Left ventricle myocardium inferior (tissue), 1 donor: ENCODE measurements around the gene DIP2B. TPM values are rescaled to one million over a fixed set of nuclear protein-coding genes. Genes with fewer than 3 reads are reported as not detected.
A peak's percentile ranks its signal among the peaks of the same experiment; 100 is the strongest.

Experiments used
- DNase-seq: peaks from one replicate; pipeline ENCODE4 v3.0.0-alpha.2; 2020
- H3K27ac ChIP-seq: fragments of 200-600 bp; replicated peaks from 2 replicates; pipeline ENCODE4 v1.8.0; 2021
- H3K27me3 ChIP-seq: fragments of 200-600 bp; 2 replicates; pipeline ENCODE4 v1.8.0; 2021; ENCODE audit warnings: low read depth
- H3K36me3 ChIP-seq: fragments of 200-600 bp; 2 replicates; pipeline ENCODE4 v1.8.0; 2021
- H3K4me1 ChIP-seq: fragments of 200-600 bp; 2 replicates; pipeline ENCODE4 v1.8.0; 2021
- H3K4me3 ChIP-seq: fragments of 200-600 bp; 2 replicates; pipeline ENCODE4 v1.8.0; 2021; ENCODE audit warnings: mild to moderate bottlenecking, moderate library complexity
- H3K9me3 ChIP-seq: fragments of 200-600 bp; replicated peaks from 2 replicates; pipeline ENCODE4 v1.8.0; 2021
- CTCF ChIP-seq: fragments of 200-600 bp; IDR thresholded peaks from 2 replicates; pipeline ENCODE4 v1.8.0; 2021; ENCODE audit warnings: antibody characterized with exemption, mild to moderate bottlenecking, borderline replicate concordance
- intact Hi-C: fragments of 100-400 bp; cut with micrococcal nuclease; formaldehyde crosslinking; loops from one replicate; pipeline ENCODE4 v1.11.0; 2022
- total RNA-seq: library from RNA; stranded (reverse); fragmentation: NEBNext Ultra II Directional; extraction: Animal tissue kit (Norgen Biotek cat#: 25700); gene quantifications from one replicate; pipeline ENCODE4 v1.2.1, GENCODE V29; 2021
- donor health status: DM: no; HTN: yes; CAD: no; lungs with severe emphysema.

DIP2B gene
- total RNA-seq, 1 donor from 2014 or later: 13.2 TPM

DNA sequence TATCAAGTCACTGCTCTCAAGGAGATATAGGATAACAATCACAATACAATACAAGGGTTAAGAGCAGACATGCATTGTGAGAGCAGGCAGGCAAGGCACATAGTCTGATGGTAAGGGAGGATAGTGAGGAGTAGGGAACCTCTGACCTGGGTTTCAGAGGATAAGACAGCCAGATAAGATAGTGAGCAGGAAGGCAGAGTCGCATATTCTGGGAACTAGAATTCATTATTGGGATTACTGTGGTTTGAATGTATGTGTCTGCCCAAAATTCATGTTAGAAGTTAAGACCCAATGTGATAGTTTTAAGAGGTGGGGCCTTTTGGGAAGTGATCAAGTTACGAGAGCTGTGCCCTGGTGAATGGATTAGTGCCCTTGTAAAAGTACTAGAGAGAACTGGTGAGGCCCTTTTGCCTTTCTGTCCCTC, 244.7 kb downstream of the DIP2B start:
- TF ChIP-seq CTCF: no peak
- Histone ChIP-seq H3K27ac (no peak overlapping the region), H3K36me3 (peaks cover 50% of the 10 kb centered on the region), H3K27me3 (no peaks in the 10 kb centered on the region), H3K9me3 (no peaks in the 10 kb centered on the region), H3K4me1 (peaks cover 16% of the 10 kb centered on the region), H3K4me3 (no peak overlapping the region)
- intact Hi-C loops: no loop called here
- DNase-seq: no peak

GRCh38 chr12:50750366-50750765, 245.6 kb downstream of the DIP2B start:
- DNase-seq: no peak
- intact Hi-C loops: no loop called here
- H3K9me3 ChIP-seq: no peaks in the 10 kb centered on the region
- H3K4me3 ChIP-seq: no peak overlapping the region
- peaks cover 16% of the 10 kb centered on the region for H3K4me1 ChIP-seq
- H3K27ac ChIP-seq: no peak overlapping the region
- peaks cover 41% of the 10 kb centered on the region for H3K36me3 ChIP-seq
- no peaks in the 10 kb centered on the region for H3K27me3 ChIP-seq
- no peak for TF ChIP-seq CTCF

- H3K9me3 ChIP-seq: no peaks in the 10 kb centered on the region
- peaks cover 23% of the 10 kb centered on the region for H3K36me3 ChIP-seq
- TF ChIP-seq CTCF: no peak
- H3K27ac ChIP-seq: peak overlapping the region; percentile 82
- H3K4me1 ChIP-seq: peaks cover 16% of the 10 kb centered on the region
- intact Hi-C loops: no loop called here
- DNase-seq: no peak
- H3K4me3 ChIP-seq: no peak overlapping the region
- H3K27me3 ChIP-seq: no peaks in the 10 kb centered on the region
Observed at GRCh38 chr12:50751948-50752721, 247.3 kb downstream of the DIP2B start.

- TF ChIP-seq CTCF: no peak
- peaks cover 13% of the 10 kb centered on the region for H3K36me3 ChIP-seq
- no peak for DNase-seq
- no peaks in the 10 kb centered on the region for H3K9me3 ChIP-seq
- H3K27ac ChIP-seq: peak overlapping the region; percentile 82
- no peak overlapping the region for H3K4me3 ChIP-seq
- H3K27me3 ChIP-seq: no peaks in the 10 kb centered on the region
- intact Hi-C loops: no loop called here
- H3K4me1 ChIP-seq: peaks cover 16% of the 10 kb centered on the region
Observed at GRCh38 chr12:50753232-50753769, 248.5 kb downstream of the DIP2B start.

DNA sequence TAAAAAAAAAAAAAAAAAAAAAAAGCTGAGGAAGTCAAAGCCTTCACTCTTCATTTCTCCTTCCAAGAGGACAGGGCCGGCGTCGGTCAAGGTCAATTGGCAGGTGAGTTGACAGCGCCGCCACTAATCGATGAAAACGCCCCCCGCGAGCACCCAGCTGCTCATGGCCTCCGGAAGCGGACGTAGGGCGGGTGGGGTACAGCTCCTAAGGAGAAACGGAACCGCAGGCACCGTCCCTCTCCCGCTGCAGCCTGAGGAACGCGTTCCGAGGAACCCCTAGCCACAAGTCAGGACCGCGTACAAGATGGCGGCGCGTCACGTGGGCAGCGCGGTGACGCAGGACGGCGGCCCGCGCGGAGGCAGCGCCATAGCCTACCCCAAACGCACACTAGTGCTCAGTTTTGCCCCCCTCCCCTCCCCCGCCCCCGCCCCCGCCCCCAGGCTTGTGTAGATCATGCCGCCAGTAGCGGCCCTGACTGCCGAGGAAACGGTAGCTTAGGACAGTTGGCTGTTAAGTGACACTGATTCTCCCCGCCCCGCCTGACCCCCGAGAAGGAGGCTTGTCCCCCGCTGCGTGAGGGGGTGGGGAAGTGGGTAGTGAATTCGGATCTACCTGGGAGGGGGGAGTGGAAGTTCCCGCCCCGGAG, 259.0 kb downstream of the DIP2B start, which contains the start of gene ATF1:
Gene ATF1, plus strand, starts transcription at position 463 of the 647 bp plus-strand sequence. CDS start 16,045 bp downstream, outside the sequence.
- peak within 1 kb of the TSS; percentile 99 for H3K27ac ChIP-seq
- H3K27me3 ChIP-seq: no peaks in the 10 kb centered on the region
- peak within 1 kb of the TSS; percentile 94 for H3K4me3 ChIP-seq
- no peak for TF ChIP-seq CTCF
- no peaks in the 10 kb centered on the region for H3K36me3 ChIP-seq
- no peaks in the 10 kb centered on the region for H3K9me3 ChIP-seq
- DNase-seq: peak; percentile 91
- H3K4me1 ChIP-seq: peaks cover 63% of the 10 kb centered on the region
- intact Hi-C loops: no loop called here
